CD4-positive, alpha-beta T cell treated with Interleukin-6 for 4 hours (primary cell): ENCODE measurements around the gene HNRNPA1.
A peak's percentile ranks its signal among the peaks of the same experiment; 100 is the strongest.
"Not testable (repeated sequence)": the region's sequence is repeated elsewhere in the genome, so short reads cannot be mapped to it uniquely, and the experiment has no call there.

Experiments
- DNase-seq: peaks from one replicate; pipeline ENCODE4 v3.0.0-alpha.2; 2020; ENCODE audit warnings: mixed read lengths

The HNRNPA1 gene

DNA sequence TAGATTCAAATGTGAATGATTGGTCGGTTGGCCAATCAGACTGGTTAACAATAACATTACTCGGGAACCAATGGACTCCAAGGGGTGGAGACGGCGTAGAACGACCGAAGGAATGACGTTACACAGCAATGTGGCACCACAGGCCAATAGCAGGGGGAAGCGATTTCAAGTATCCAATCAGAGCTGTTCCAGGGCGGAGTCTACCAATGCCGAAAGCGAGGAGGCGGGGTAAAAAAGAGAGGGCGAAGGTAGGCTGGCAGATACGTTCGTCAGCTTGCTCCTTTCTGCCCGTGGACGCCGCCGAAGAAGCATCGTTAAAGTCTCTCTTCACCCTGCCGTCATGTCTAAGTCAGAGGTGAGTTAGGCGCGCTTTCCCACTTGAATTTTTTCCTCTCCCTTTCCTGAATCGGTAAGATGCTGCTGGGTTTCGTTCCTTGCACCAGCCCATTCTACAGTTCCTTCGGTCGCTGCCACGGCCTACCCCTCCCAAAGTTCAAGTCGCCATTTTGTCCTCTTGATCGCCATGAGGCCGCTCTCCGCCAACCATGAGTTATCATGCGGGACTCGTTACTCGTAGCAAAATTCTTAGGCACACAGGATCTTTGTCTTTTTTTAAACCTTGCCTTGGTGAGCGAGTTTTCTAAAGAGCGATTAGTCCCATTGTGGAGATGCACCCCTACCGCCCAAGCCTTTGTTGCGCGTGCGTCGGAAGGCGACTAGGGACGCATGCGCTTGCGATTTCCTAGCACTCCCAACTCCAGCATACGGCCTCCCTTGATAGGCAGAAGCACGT, at the start of gene HNRNPA1:
HNRNPA1 (plus strand) TSS at position 259 of the 793 bp plus-strand sequence; CDS start at position 341, 82 bp downstream.
- peak; percentile 94 for DNase-seq

- DNase-seq: not testable (repeated sequence)
These were observed 49.3 kb upstream of the HNRNPA1 start for GRCh38 chr12:54231269-54231668.

GRCh38 chr12:54232790-54233189, 47.7 kb upstream of the HNRNPA1 start:
- DNase-seq: no peak

DNA sequence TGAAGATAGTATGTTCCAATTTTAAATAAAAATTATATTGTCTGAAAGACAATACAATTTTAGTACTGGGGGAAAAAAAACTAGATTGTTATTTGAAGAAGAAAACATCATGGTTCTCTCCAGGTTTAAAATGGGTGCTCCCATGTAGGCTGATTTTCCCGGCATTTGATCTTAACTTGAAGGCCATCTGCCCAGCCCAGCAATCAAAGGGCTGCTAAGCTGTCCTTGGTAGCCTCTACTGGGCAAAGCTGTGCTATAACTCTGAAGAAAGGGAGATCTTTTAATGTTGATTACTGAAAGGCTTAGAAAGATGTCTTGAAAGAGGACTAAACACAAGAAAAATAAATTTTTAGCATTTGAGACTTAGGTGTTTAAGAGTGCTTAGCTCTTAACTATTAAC, 42.0 kb upstream of the HNRNPA1 start:
- no peak for DNase-seq

DNA sequence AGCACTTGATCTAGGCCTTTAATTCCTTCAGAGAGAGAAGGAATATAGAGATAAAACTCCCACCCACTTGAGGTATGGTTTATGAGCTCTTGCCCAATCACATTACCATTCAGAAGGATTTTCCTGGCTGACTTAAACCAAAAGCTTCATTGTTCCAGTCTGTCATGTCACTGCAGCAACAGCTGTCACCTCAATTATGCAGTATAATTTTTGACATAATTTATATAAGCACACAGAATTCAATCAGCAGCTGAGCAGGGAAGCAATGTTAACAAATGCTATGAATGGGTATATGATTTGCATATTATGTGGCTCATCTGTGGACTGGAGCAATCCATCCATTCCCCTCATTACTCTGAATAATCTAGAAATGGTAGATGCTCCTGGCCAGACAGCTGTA, 40.9 kb upstream of the HNRNPA1 start:
- no peak for DNase-seq

DNA sequence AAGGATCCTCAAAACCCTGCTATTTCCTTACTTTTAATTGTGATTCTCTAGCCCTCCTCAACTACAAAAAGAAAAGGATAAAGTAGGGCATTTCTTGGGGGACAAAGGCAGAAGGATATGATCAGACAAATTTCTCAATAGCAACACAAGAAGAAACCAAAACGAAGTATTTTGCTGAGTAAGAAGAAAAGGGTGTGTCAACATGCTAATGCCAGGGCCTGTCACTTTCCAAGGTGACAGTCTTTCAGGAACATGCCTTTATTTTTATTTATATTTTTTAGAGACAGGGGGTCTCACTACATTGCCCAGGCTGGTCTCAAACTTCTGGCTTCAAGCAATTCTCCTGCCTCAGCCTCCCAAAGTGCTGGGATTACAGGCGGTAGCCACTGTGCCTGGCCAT, 40.4 kb upstream of the HNRNPA1 start:
- DNase-seq: no peak

DNA sequence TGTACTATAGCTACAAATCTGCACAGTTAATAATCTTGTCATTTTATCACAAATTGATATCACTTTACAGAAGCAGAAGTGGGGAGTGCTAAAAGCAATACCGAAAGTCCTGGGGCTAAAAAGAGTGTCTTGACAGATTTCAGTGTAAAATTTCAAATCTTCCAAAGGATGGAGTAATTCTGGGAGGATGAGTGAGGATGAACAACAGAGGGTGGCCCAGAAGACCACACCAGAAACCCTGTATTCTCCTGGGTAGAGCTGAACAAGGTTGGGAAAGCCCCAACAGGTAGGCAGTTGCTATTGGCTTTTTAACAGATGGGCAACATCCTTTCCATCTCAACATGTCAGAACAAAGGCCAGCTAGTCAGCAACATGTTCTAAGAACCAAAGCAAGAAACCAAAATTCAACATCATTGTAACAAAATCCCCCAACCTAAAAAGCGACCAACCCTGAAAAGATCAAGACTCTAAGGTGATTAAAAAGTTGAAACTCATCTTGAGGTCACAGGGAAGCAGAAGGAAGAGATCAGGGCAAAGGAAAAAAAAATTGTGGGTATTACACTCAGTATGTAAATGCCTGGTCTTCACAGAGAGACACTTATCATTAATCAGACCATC, 39.4 kb upstream of the HNRNPA1 start:
- no peak for DNase-seq

GRCh38 chr12:54246011-54246641, 34.4 kb upstream of the HNRNPA1 start:
- DNase-seq: no peak

DNA sequence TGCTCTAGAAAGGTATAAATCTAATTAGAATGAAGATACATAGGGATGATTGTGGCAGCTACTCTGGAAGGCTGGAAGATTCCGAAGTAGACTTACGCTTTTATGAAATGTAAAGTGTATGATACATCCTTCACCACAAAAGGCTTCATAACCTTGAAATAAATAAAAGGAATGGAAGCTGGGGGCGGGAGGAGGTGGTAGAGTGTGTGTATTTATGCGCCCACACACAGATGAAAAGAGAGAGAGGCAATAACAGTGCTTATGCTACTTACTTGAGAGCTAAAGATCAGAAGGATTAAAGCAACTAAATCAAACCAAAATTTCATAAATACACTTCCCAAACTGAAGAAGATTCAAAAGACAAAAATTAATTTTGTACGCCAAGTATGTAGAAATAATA, 31.0 kb upstream of the HNRNPA1 start:
- no peak for DNase-seq

DNA sequence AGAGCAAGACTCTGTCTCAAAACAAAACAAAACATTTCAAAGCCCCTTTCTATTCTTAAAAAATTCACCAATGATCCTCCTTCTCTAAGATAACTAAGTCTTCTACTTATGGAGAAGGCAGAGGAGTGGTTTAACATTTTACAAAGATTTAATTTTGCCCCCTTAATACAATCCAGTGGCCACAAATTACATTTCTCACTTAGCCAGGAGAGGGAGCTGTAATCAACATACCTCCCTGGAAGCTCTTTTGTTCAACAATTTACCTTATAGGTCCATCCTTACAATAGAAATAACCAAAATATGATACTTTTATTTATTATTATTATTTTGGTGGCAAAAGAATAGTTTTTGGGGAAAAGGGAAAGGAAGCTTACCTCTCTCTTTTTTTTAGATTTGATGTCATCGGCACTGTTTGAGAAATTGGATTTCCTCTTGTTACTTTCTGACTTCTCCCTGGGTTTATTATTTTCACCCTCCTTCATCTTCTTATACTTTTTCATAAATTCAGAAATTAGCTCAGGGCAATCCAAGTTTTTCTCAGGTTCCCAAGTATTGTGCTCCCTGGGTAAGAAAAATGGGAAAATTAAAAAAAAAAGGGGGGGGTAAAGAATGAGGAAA, 28.8 kb upstream of the HNRNPA1 start:
- DNase-seq: peak; percentile 21

GRCh38 chr12:54253240-54253639, 27.3 kb upstream of the HNRNPA1 start:
- DNase-seq: no peak

GRCh38 chr12:54257332-54257731, 23.2 kb upstream of the HNRNPA1 start:
- DNase-seq: no peak

DNA sequence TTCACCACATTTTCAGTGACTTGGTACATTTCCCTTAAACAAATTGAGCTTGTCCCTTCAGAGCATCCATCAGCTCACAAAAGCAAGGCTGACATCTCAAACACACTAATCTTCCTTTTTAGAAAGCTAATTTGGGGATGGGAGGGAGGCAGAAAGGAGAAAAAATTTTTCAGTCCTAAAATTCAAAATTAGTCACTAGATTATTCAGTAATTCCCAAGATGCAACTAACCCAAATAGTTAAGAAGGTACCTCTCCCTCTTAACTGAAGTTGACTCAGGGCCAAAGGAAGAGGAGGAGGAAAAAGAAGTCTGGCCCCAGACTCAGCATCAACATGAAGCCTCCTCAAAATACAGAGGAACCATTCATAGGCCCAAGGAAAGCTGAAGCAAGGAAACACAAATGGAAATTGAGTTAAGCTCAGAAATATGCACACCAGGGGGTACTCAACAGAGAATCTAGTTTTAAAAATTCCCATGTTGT, 22.3 kb upstream of the HNRNPA1 start:
- no peak for DNase-seq

GRCh38 chr12:54259194-54260011, 21.1 kb upstream of the HNRNPA1 start:
- peak; percentile 51 for DNase-seq

DNA sequence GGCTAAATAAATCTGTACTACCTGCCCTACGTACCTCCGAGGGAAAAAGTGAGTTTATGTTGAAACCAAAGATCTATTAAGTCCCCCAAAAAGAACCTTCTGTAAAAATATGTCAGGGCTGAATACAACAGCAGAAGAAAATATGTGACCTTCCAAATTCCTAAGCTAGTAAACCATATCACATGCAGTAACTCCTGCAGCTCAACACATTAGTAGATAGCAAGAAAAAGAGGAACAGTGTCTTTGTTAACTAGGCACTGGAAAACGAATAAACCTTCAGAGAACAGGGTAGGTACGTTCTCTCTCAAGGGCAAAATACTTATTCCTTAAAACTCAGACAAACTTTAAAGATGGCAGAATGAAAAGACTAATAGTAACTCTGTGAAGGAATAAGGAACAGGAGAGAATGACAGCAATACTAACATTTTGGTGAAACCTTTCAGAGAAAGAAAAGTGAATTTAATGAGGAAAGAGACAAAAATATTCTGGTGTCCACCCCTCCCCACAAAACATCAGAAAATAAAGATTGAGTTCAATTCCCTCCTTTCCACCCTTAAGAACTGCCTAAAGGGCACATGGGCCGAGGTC, 18.6 kb upstream of the HNRNPA1 start:
- DNase-seq: no peak

DNA sequence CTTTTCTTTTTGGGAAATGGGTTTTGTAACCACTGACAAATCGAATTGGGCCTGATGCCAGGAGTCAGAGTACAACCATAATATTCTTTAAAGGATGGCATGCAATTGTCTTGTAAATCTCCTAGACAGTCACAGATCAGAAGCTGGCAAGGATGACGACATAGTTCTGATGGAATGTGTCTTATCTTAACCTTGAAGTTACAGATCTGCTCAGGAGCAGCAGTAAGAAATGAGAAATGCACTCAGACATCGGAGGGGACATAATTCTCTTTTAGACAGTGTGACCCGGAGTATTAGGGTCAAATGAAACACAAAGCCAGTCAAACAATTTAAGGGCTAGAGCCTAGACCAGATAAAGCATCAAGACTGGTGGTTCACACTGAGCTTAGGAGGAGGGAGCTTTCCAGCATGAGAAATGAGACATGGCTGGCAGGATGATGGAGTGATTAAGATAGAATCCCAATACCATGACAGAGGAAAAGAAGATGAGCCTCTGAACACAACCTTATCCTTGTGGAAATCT, 18.1 kb upstream of the HNRNPA1 start:
- no peak for DNase-seq

DNA sequence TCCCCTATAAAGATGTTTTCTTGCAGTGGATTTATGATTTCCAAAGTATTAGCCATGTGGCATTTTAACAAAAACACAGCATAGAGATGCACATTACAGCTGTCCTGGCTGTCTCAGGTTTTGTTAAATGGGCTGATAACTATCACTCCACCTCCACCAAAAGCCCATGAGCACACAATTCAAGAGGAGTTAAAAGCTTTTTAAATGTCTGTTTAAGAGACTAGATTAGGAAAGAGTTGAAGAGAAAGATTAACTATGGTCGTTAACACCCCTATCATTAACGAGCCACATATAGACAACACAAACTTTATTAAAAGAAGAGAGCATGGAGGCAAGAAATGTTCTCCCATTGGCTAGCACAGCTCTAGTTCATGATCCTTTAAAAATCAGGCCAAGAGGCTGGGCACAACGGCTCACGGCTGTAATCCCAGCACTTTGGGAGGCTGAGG, 15.1 kb upstream of the HNRNPA1 start:
- DNase-seq: no peak

DNA sequence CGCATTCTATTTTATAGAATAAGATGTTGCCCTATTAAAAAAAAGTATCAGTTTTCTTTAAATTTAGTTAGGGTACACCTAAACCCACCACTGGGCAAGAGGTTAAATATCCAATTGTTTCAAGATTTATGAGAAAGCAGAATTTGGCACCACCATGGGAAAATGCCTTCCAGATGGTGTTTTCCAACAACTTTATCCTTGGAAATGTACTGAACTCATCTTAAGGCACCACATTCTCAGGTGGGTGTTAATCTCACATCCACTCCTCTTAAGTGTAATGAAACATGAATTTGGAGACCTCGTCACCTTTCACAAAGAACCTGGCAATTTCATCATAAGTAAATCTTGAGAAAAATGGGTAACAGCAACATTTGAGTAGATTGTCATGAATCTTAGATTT, 13.7 kb upstream of the HNRNPA1 start:
- DNase-seq: no peak

DNA sequence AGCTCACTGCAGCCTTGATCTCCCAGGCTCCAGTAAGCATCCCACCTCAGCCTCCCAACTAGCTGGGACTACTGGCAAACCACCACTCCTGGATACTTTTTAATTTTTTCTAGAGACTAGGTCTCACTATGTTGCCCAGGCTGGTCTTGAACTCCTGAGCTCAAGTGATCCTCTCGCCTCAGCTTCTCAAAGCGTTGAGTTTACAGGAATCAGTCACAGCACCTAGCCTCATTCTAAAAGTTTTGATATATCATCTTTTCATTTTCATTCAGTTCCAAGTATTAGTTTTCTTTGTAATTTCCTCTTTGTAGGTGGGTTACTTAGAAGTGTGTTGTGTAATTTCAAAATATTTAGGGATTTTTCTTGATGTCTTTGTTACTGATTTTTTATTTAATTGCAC, 10.2 kb upstream of the HNRNPA1 start:
- DNase-seq: no peak

DNA sequence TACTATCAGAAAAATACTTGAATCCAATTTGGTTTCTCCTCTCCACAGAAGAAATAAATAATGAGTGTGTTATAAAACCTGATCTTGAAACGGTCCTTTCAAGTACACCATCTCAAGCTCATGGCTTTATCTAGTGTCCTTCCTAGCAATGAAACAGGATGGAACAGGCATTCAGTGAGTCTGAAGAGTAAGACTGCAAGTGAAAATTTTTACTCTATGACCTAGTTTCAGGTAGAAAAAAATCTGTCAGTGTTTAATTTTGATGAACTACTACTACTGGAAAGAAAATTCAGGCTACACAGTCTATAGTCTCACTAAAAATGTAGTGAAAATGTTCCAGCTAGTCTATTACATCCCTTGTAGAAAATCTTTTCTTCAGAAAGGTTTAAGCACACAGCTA, 8.3 kb upstream of the HNRNPA1 start:
- DNase-seq: no peak

- no peak for DNase-seq
These were observed 6.5 kb upstream of the HNRNPA1 start for GRCh38 chr12:54273981-54274380.

GRCh38 chr12:54276368-54276767, 4.2 kb upstream of the HNRNPA1 start:
- no peak for DNase-seq
